A549 (cell line): Measurements from ENCODE around the gene PDK4.

ENCODE experiments used
- POLR2A ChIP-seq: IDR thresholded peaks from 2 replicates; pipeline ENCODE4 v1.6.1; 2012; ENCODE audit warnings: mild to moderate bottlenecking, low read length
- RFX5 ChIP-seq: fragments of 450-650 bp; IDR thresholded peaks from 2 replicates; pipeline ENCODE4 v1.7.1; 2014; ENCODE audit warnings: antibody characterized with exemption, mild to moderate bottlenecking, moderate library complexity
- TF ChIP-seq, protein P1 (sequence below): fragments of >200 bp; sonication (Bioruptor Twin); formaldehyde crosslinking; IDR thresholded peaks from 3 replicates; pipeline ENCODE4 v1.5.1; 2016
- TF ChIP-seq, protein P2 (sequence below): fragments of >200 bp; sonication (Bioruptor Twin); formaldehyde crosslinking; IDR thresholded peaks from 3 replicates; pipeline ENCODE4 v1.6.1; 2016
- TF ChIP-seq, protein P3 (sequence below): IDR thresholded peaks from 2 replicates; pipeline ENCODE4 v1.6.1; 2012; ENCODE audit warnings: low read depth, borderline replicate concordance
- TF ChIP-seq, protein P4 (sequence below): IDR thresholded peaks from 2 replicates; pipeline ENCODE4 v1.6.1; 2012
- TF ChIP-seq, protein P5 (sequence below): fragments of 250-450 bp; sonication (Bioruptor Pico); IDR thresholded peaks from 2 replicates; pipeline ENCODE4 v1.5.0; 2021; ENCODE audit warnings: mild to moderate bottlenecking, moderate library complexity, borderline replicate concordance

DNA sequence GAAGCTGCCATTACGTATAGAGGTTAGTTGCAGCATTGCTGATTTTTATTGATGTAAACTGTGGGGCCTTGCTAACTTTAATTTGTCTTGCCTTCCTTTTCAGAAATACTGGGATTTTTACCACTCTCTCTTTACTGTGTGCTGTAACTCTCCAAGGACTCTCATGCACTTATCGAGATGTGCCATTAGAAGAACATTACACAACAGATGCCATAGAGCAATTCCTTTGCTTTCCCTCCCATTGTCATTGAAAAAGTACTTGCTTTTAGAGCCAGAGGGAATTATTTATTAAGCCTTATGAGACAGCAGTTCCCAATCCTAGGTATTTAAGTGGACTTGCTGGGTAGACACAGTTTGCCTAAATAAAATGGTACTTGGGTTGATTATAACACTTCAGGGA lies 58.8 kb downstream of the PDK4 start:
- TF ChIP-seq, protein P1, sequence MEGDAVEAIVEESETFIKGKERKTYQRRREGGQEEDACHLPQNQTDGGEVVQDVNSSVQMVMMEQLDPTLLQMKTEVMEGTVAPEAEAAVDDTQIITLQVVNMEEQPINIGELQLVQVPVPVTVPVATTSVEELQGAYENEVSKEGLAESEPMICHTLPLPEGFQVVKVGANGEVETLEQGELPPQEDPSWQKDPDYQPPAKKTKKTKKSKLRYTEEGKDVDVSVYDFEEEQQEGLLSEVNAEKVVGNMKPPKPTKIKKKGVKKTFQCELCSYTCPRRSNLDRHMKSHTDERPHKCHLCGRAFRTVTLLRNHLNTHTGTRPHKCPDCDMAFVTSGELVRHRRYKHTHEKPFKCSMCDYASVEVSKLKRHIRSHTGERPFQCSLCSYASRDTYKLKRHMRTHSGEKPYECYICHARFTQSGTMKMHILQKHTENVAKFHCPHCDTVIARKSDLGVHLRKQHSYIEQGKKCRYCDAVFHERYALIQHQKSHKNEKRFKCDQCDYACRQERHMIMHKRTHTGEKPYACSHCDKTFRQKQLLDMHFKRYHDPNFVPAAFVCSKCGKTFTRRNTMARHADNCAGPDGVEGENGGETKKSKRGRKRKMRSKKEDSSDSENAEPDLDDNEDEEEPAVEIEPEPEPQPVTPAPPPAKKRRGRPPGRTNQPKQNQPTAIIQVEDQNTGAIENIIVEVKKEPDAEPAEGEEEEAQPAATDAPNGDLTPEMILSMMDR: no peak
- TF ChIP-seq, protein P2, sequence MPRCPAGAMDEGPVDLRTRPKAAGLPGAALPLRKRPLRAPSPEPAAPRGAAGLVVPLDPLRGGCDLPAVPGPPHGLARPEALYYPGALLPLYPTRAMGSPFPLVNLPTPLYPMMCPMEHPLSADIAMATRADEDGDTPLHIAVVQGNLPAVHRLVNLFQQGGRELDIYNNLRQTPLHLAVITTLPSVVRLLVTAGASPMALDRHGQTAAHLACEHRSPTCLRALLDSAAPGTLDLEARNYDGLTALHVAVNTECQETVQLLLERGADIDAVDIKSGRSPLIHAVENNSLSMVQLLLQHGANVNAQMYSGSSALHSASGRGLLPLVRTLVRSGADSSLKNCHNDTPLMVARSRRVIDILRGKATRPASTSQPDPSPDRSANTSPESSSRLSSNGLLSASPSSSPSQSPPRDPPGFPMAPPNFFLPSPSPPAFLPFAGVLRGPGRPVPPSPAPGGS: no peak
- TF ChIP-seq RFX5 (no peak), POLR2A (no peak)
- TF ChIP-seq, protein P3, sequence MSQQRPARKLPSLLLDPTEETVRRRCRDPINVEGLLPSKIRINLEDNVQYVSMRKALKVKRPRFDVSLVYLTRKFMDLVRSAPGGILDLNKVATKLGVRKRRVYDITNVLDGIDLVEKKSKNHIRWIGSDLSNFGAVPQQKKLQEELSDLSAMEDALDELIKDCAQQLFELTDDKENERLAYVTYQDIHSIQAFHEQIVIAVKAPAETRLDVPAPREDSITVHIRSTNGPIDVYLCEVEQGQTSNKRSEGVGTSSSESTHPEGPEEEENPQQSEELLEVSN: no peak
- TF ChIP-seq, protein P4, sequence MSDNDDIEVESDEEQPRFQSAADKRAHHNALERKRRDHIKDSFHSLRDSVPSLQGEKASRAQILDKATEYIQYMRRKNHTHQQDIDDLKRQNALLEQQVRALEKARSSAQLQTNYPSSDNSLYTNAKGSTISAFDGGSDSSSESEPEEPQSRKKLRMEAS: no peak
- TF ChIP-seq, protein P5, sequence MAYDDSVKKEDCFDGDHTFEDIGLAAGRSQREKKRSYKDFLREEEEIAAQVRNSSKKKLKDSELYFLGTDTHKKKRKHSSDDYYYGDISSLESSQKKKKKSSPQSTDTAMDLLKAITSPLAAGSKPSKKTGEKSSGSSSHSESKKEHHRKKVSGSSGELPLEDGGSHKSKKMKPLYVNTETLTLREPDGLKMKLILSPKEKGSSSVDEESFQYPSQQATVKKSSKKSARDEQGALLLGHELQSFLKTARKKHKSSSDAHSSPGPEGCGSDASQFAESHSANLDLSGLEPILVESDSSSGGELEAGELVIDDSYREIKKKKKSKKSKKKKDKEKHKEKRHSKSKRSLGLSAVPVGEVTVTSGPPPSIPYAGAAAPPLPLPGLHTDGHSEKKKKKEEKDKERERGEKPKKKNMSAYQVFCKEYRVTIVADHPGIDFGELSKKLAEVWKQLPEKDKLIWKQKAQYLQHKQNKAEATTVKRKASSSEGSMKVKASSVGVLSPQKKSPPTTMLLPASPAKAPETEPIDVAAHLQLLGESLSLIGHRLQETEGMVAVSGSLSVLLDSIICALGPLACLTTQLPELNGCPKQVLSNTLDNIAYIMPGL (CRISPR knock-in tag): no peak
